Measurements from ENCODE around the gene OR5T1. TPM values are rescaled to one million over a fixed set of nuclear protein-coding genes. Genes with fewer than 3 reads are reported as not detected.

The OR5T1 gene
- polyA plus RNA-seq (2011; rRNA removed) = not detected in 2 replicates
- not detected in 2 replicates for polyA plus RNA-seq (2012; cell fraction: cytosol; rRNA removed)
- not detected in 2 replicates for polyA plus RNA-seq (2012; cell fraction: nucleus; rRNA removed)
- polyA plus RNA-seq (2017; fragmentation: RNase III; extraction: RNeasy Plus Mini Kit Qiagen cat#74134 plus additional on column Dnase treatment) = not detected in 3 replicates
- polyA minus RNA-seq (2011; rRNA and poly(A)+ RNA removed) = not detected in 2 replicates

GRCh38 chr11:56273854-56274253, at the start of gene OR5T1:
Gene OR5T1, plus strand, starts transcription at chr11:56274154. Its CDS starts 1,485 bp downstream, at chr11:56275639.
- no peak for DNase-seq (ENCODE audit: low read depth in 1 of 2, low spot score in 1 of 2)
- Histone ChIP-seq H3K4me3 (no peak within 1 kb of the TSS), H3K4me1 (no peaks in the 10 kb centered on the region), H3K27ac (no peak within 1 kb of the TSS), H3K4me2 (no peak within 1 kb of the TSS), H3K9me3 (no peaks in the 10 kb centered on the region)
- CTCF ChIA-PET = no interaction called here
- TF ChIP-seq BCL3 (IDR thresholded peaks at IDR 0.05) = no peak
- TF ChIP-seq, protein P1, sequence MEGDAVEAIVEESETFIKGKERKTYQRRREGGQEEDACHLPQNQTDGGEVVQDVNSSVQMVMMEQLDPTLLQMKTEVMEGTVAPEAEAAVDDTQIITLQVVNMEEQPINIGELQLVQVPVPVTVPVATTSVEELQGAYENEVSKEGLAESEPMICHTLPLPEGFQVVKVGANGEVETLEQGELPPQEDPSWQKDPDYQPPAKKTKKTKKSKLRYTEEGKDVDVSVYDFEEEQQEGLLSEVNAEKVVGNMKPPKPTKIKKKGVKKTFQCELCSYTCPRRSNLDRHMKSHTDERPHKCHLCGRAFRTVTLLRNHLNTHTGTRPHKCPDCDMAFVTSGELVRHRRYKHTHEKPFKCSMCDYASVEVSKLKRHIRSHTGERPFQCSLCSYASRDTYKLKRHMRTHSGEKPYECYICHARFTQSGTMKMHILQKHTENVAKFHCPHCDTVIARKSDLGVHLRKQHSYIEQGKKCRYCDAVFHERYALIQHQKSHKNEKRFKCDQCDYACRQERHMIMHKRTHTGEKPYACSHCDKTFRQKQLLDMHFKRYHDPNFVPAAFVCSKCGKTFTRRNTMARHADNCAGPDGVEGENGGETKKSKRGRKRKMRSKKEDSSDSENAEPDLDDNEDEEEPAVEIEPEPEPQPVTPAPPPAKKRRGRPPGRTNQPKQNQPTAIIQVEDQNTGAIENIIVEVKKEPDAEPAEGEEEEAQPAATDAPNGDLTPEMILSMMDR (IDR thresholded peaks at IDR 0.05) = no peak
- TF ChIP-seq EHMT2 (IDR thresholded peaks at IDR 0.05; ENCODE audit: low read depth) = no peak
- TF ChIP-seq, protein P2, sequence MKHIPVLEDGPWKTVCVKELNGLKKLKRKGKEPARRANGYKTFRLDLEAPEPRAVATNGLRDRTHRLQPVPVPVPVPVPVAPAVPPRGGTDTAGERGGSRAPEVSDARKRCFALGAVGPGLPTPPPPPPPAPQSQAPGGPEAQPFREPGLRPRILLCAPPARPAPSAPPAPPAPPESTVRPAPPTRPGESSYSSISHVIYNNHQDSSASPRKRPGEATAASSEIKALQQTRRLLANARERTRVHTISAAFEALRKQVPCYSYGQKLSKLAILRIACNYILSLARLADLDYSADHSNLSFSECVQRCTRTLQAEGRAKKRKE (CRISPR knock-in tag; IDR thresholded peaks at IDR 0.05; ENCODE audit: low read depth) = no peak
- TF ChIP-seq EP300 (IDR thresholded peaks at IDR 0.05) = no peak
- no peak for TF ChIP-seq POLR2A (IDR thresholded peaks at IDR 0.05; ENCODE audit: low read length)
- no peak for TF ChIP-seq HOXA7 (CRISPR knock-in tag; IDR thresholded peaks at IDR 0.05)
- TF ChIP-seq MAZ (IDR thresholded peaks at IDR 0.05; ENCODE audit: borderline replicate concordance, low read depth, low read length) = no peak
- no peak for TF ChIP-seq RCOR1 (IDR thresholded peaks at IDR 0.05; ENCODE audit: low read depth, low read length)
- TF ChIP-seq ESRRA (IDR thresholded peaks at IDR 0.05; ENCODE audit: borderline replicate concordance, low read length) = no peak
- no peak for ATAC-seq
- POLR2A ChIA-PET = no interaction called here
- FAIRE-seq = no peak

GRCh38 chr11:56234155-56234554, 39.8 kb upstream of the OR5T1 start, which contains the start of gene OR5T2:
Gene OR5T2, minus strand, starts transcription at chr11:56234255. Its CDS starts 1,193 bp downstream, at chr11:56233062.
- Histone ChIP-seq H3K27ac (no peak within 1 kb of the TSS), H3K4me1 (no peaks in the 10 kb centered on the region), H3K4me3 (no peak within 1 kb of the TSS), H3K9me3 (no peaks in the 10 kb centered on the region), H3K4me2 (no peak within 1 kb of the TSS)
- ChIA-PET CTCF (no interaction called here), POLR2A (no interaction called here)
- FAIRE-seq (no peak), DNase-seq (ENCODE audit: low read depth in 1 of 2, low spot score in 1 of 2) (no peak), ATAC-seq (no peak)
- 7% methylated on average over 1 of the region's 1 CpG for whole genome bisulfite sequencing (ENCODE audit: missing lambda C conversion rate)
- TF ChIP-seq PHF8 (IDR thresholded peaks at IDR 0.05; ENCODE audit: borderline replicate concordance, low read depth) (no peak), ESRRA (IDR thresholded peaks at IDR 0.05; ENCODE audit: borderline replicate concordance, low read length) (no peak), CBX8 (IDR thresholded peaks at IDR 0.05) (no peak), RNF2 (IDR thresholded peaks at IDR 0.05; ENCODE audit: borderline replicate concordance, low read depth) (no peak), SREBF2 (IDR thresholded peaks at IDR 0.05) (no peak), SMC3 (IDR thresholded peaks at IDR 0.05) (no peak), ZFP36 (IDR thresholded peaks at IDR 0.05; ENCODE audit: borderline replicate concordance, partially characterized antibody) (no peak)
- TF ChIP-seq, protein P3, sequence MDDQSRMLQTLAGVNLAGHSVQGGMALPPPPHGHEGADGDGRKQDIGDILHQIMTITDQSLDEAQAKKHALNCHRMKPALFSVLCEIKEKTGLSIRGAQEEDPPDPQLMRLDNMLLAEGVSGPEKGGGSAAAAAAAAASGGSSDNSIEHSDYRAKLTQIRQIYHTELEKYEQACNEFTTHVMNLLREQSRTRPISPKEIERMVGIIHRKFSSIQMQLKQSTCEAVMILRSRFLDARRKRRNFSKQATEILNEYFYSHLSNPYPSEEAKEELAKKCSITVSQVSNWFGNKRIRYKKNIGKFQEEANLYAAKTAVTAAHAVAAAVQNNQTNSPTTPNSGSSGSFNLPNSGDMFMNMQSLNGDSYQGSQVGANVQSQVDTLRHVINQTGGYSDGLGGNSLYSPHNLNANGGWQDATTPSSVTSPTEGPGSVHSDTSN (IDR thresholded peaks at IDR 0.05) = no peak

DNA sequence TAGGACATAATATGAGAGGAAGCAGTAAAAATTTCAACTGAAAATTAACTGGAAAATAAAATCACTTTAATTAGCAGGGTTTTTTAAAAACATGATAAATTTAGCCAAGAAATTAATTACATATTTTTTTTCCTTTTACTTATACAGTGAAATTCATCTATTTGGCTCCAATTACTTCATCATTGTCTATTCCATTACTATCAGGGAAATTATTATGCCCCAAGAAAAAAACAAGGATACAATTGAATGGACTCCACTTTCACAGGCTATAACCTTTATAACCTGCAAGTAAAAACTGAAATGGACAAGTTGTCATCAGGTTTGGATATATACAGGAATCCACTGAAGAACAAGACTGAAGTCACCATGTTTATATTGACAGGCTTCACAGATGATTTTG, 22.0 kb upstream of the OR5T1 start, which contains the start of gene OR5T3:
Gene OR5T3, plus strand, starts transcription at position 301 of the 400 bp plus-strand sequence. Its CDS starts 0 bp downstream, at position 301.
- Histone ChIP-seq H3K4me1 (no peaks in the 10 kb centered on the region), H3K4me2 (no peak within 1 kb of the TSS), H3K4me3 (no peak within 1 kb of the TSS), H3K9me3 (no peaks in the 10 kb centered on the region), H3K27ac (no peak within 1 kb of the TSS)
- FAIRE-seq (no peak), DNase-seq (ENCODE audit: low read depth in 1 of 2, low spot score in 1 of 2) (no peak), ATAC-seq (no peak)
- CTCF ChIA-PET = no interaction called here
- POLR2A ChIA-PET = no interaction called here
- TF ChIP-seq RCOR1 (IDR thresholded peaks at IDR 0.05; ENCODE audit: low read depth, low read length) (no peak), TFCP2L1 (CRISPR knock-in tag; IDR thresholded peaks at IDR 0.05) (no peak), GATA3 (IDR thresholded peaks at IDR 0.05; ENCODE audit: borderline replicate concordance) (no peak), POLR2AphosphoS2 (conservative IDR thresholded peaks at IDR 0.05; ENCODE audit: low read length) (no peak), HOXB13 (CRISPR knock-in tag; IDR thresholded peaks at IDR 0.05; ENCODE audit: low read depth) (no peak), JUNB (IDR thresholded peaks at IDR 0.05) (no peak), CEBPB (IDR thresholded peaks at IDR 0.05) (no peak), FOXS1 (CRISPR knock-in tag; IDR thresholded peaks at IDR 0.05) (no peak)
